DOHH2 (cell line): ENCODE data around the gene ATP2B2.

Experiments
- H3F3A ChIP-seq: fragments of 200-600 bp; sonication (generic), shearing (Covaris generic); 2 replicates; pipeline ENCODE4 v1.6.0; 2016; ENCODE audit warnings: antibody characterized with exemption, mild to moderate bottlenecking; ENCODE audit not compliant: control insufficient read depth, insufficient read depth
- H3K27ac ChIP-seq: fragments of 200-600 bp; sonication (generic); 2 replicates; pipeline ENCODE4 v1.5.1; 2014; ENCODE audit warnings: low read depth, mild to moderate bottlenecking, low read length, moderate library complexity
- H3K27me3 ChIP-seq: fragments of 200-600 bp; sonication (generic); 2 replicates; pipeline ENCODE4 v1.6.1; 2014; ENCODE audit warnings: mild to moderate bottlenecking, low read length, mixed read lengths; ENCODE audit not compliant: control insufficient read depth
- H3K36me3 ChIP-seq: fragments of 200-600 bp; sonication (generic); 2 replicates; pipeline ENCODE4 v1.6.1; 2014; ENCODE audit warnings: mild to moderate bottlenecking, low read length, moderate library complexity, mixed read lengths; ENCODE audit not compliant: control insufficient read depth
- H3K4me1 ChIP-seq: fragments of 200-600 bp; sonication (generic); 2 replicates; pipeline ENCODE4 v1.6.1; 2014; ENCODE audit warnings: mild to moderate bottlenecking, low read length, mixed read lengths; ENCODE audit not compliant: control insufficient read depth
- H3K4me2 ChIP-seq: fragments of 200-600 bp; sonication (generic); 2 replicates; pipeline ENCODE4 v1.6.0; 2014; ENCODE audit warnings: mild to moderate bottlenecking, low read length, moderate library complexity
- H3K4me3 ChIP-seq: fragments of 200-600 bp; sonication (generic); 2 replicates; pipeline ENCODE4 v1.5.1; 2014; ENCODE audit warnings: mild to moderate bottlenecking, low read length, mixed read lengths
- H3K79me2 ChIP-seq: fragments of 200-600 bp; sonication (generic); 2 replicates; pipeline ENCODE4 v1.6.1; 2014; ENCODE audit warnings: mild to moderate bottlenecking, low read length, mixed read lengths; ENCODE audit not compliant: control insufficient read depth
- H3K9me2 ChIP-seq: fragments of 200-600 bp; sonication (generic); replicated peaks from 2 replicates; pipeline ENCODE4 v1.6.1; 2014; ENCODE audit warnings: mild to moderate bottlenecking, low read length, mixed read lengths; ENCODE audit not compliant: control insufficient read depth
- H3K9me3 ChIP-seq: fragments of 200-600 bp; sonication (generic); 2 replicates; pipeline ENCODE4 v1.6.1; 2014; ENCODE audit warnings: antibody characterized with exemption, low read length, mixed read lengths; ENCODE audit not compliant: control insufficient read depth, insufficient read depth
- H4K20me1 ChIP-seq: fragments of 200-600 bp; sonication (generic); 2 replicates; pipeline ENCODE4 v1.6.0; 2014; ENCODE audit warnings: low read depth, mild to moderate bottlenecking, antibody characterized with exemption, low read length, moderate library complexity; ENCODE audit not compliant: control insufficient read depth, insufficient read depth
- EZH2phosphoT487 ChIP-seq: fragments of 200-600 bp; sonication (generic); IDR thresholded peaks from 2 replicates; pipeline ENCODE4 v1.6.1; 2017; ENCODE audit warnings: borderline replicate concordance, mild to moderate bottlenecking, antibody characterized with exemption, low read length, moderate library complexity, mixed read lengths
- TF ChIP-seq, protein P1 (sequence below): fragments of 200-600 bp; sonication (generic); IDR thresholded peaks from one replicate; pipeline ENCODE4 v1.5.1; 2014; ENCODE audit warnings: antibody characterized with exemption, mild to moderate bottlenecking, low read depth, low read length; ENCODE audit not compliant: poor library complexity, severe bottlenecking

The ATP2B2 gene

DNA sequence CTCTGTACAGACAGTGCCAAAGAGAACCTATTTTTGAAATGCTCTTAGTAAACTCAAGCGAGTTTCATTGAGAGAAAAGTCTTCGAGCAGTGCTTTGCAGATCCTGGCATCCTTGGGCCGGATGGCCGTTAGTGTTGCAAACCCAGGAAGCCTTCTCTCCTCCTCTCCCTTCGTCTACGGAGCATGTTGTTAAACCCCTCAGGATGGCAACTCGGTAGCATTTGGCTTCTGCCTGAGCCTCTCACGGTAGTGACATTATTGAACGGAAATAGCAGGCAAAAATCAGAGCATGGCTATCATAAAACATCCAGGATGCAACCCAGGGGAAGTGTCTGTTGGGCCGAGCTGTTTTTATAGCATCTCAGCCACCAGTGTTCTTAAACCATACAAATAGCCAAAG is 177.8 kb downstream of the ATP2B2 start:
- no peaks in the 10 kb centered on the region for H3K9me2 ChIP-seq
- no peak overlapping the region for H3K4me2 ChIP-seq
- H3K4me1 ChIP-seq = no peaks in the 10 kb centered on the region
- H3K36me3 ChIP-seq = no peaks in the 10 kb centered on the region
- no peaks in the 10 kb centered on the region for H3F3A ChIP-seq
- no peaks in the 10 kb centered on the region; the same call in 1 of the 2 replicates for H4K20me1 ChIP-seq
- H3K79me2 ChIP-seq = no peaks in the 10 kb centered on the region
- peaks cover 3% of the 10 kb centered on the region; the same call in 1 of the 2 replicates for H3K27me3 ChIP-seq
- TF ChIP-seq EZH2phosphoT487 = no peak
- TF ChIP-seq, protein P1, sequence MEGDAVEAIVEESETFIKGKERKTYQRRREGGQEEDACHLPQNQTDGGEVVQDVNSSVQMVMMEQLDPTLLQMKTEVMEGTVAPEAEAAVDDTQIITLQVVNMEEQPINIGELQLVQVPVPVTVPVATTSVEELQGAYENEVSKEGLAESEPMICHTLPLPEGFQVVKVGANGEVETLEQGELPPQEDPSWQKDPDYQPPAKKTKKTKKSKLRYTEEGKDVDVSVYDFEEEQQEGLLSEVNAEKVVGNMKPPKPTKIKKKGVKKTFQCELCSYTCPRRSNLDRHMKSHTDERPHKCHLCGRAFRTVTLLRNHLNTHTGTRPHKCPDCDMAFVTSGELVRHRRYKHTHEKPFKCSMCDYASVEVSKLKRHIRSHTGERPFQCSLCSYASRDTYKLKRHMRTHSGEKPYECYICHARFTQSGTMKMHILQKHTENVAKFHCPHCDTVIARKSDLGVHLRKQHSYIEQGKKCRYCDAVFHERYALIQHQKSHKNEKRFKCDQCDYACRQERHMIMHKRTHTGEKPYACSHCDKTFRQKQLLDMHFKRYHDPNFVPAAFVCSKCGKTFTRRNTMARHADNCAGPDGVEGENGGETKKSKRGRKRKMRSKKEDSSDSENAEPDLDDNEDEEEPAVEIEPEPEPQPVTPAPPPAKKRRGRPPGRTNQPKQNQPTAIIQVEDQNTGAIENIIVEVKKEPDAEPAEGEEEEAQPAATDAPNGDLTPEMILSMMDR = no peak
- H3K4me3 ChIP-seq = no peak overlapping the region
- H3K9me3 ChIP-seq = no peaks in the 10 kb centered on the region
- no peak overlapping the region for H3K27ac ChIP-seq

DNA sequence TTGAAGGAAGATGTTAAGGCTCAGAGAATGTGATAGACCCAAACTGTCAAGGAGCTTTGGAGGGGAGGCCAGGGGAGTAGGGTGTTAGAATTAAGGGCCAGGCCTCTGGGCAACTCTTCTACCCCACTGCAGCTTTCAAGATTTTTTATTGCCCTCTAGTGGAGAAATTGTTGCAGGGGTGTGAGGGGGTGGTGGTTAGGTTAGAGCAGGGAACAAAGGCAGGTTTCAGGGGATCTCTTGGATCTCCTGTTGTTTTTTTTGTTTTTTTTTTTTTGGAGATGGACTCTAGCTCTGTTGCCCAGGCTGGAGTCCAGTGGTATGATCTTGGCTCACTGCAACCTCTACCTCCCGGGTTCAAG is 183.1 kb downstream of the ATP2B2 start:
- Histone ChIP-seq H3K4me2 (no peak overlapping the region), H3K36me3 (peaks cover 24% of the 10 kb centered on the region), H3F3A (no peaks in the 10 kb centered on the region), H3K9me2 (no peaks in the 10 kb centered on the region), H3K27me3 (no peaks in the 10 kb centered on the region; the same call in 1 of the 2 replicates), H3K9me3 (no peaks in the 10 kb centered on the region), H3K4me1 (peaks cover 10% of the 10 kb centered on the region), H3K27ac (no peak overlapping the region), H4K20me1 (0 out of 2 replicates have a peak, but pooled peaks cover 4% of the 10 kb centered on the region), H3K79me2 (peaks cover 35% of the 10 kb centered on the region), H3K4me3 (no peak overlapping the region)
- no peak for TF ChIP-seq EZH2phosphoT487
- TF ChIP-seq, protein P1 = peak; percentile 70

- no peaks in the 10 kb centered on the region for H3K9me2 ChIP-seq
- H3K9me3 ChIP-seq = no peaks in the 10 kb centered on the region
- TF ChIP-seq, protein P1 = no peak
- TF ChIP-seq EZH2phosphoT487 = no peak
- no peaks in the 10 kb centered on the region; the same call in 1 of the 2 replicates for H3K27me3 ChIP-seq
- no peak overlapping the region for H3K27ac ChIP-seq
- H3K4me2 ChIP-seq = peak overlapping the region; percentile 95; the same call in 1 of the 2 replicates
- H3K4me1 ChIP-seq = peaks cover 10% of the 10 kb centered on the region
- no peaks in the 10 kb centered on the region for H3F3A ChIP-seq
- 0 out of 2 replicates have a peak, but pooled peaks cover 4% of the 10 kb centered on the region for H4K20me1 ChIP-seq
- peaks cover 29% of the 10 kb centered on the region for H3K36me3 ChIP-seq
- H3K79me2 ChIP-seq = peaks cover 35% of the 10 kb centered on the region
- no peak overlapping the region for H3K4me3 ChIP-seq
Measured at GRCh38 chr3:10321630-10322351, 183.6 kb downstream of the ATP2B2 start.
